HAP-1 (cell line): ENCODE data around the gene SERPINB3.

Experiments
- DNase-seq, 2 experiments: peaks; one replicate each; pipeline ENCODE4 v3.0.0-alpha.2; 2016 to 2020; ENCODE audit warnings: low spot score in 2 of 2
- H3K27me3 ChIP-seq: fragments of 250-450 bp; sonication (Bioruptor Pico); 2 replicates; pipeline ENCODE4 v1.5.1; 2020; ENCODE audit warnings: low read depth, mild to moderate bottlenecking, moderate library complexity
- H3K36me3 ChIP-seq: fragments of 250-450 bp; sonication (Bioruptor Pico); replicated peaks from 2 replicates; pipeline ENCODE4 v1.5.1; 2020; ENCODE audit warnings: mild to moderate bottlenecking
- H3K4me1 ChIP-seq: fragments of 250-450 bp; sonication (Bioruptor Pico); 2 replicates; pipeline ENCODE4 v1.5.1; 2020; ENCODE audit warnings: mild to moderate bottlenecking
- H3K4me3 ChIP-seq: fragments of 250-450 bp; sonication (Bioruptor Pico); 2 replicates; pipeline ENCODE4 v1.5.1; 2020; ENCODE audit warnings: mild to moderate bottlenecking, moderate library complexity
- H3K9me3 ChIP-seq: fragments of 250-450 bp; sonication (Bioruptor Pico); 2 replicates; pipeline ENCODE4 v1.5.1; 2020; ENCODE audit warnings: mild to moderate bottlenecking, moderate library complexity
- in situ Hi-C: fragments of 300-500 bp; cut with MboI; formaldehyde crosslinking; loops from 3 replicates; pipeline ENCODE4 v1.14.3; 2020; ENCODE audit warnings: low sequenced_read_pairs, inconsistent platforms, mixed read lengths

The SERPINB3 gene

DNA sequence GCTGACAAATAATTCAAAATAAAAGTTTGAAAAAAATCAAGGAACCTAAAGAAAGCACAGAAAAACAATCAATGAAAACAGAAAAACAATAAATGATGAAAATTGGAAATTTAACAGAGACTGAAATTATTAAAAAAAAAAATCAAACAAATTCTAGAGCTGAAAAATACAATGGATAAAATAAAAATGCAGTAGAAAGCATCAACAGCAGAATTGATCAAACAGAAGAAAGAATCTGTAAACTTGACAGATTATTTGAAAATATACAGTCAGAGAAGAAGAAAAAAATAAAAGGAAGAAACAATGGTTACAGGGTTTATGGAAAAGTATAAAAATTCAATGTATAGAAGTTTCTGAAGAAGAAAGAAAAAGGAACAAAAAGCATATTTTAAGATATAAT lies 33.9 kb downstream of the SERPINB3 start:
- no peak overlapping the region for H3K4me3 ChIP-seq
- no peaks in the 10 kb centered on the region; the same call in 1 of the 2 replicates for H3K9me3 ChIP-seq
- in situ Hi-C loops: no loop called here
- H3K4me1 ChIP-seq: no peaks in the 10 kb centered on the region
- no peak for DNase-seq
- H3K36me3 ChIP-seq: no peaks in the 10 kb centered on the region
- H3K27me3 ChIP-seq: no peaks in the 10 kb centered on the region

DNA sequence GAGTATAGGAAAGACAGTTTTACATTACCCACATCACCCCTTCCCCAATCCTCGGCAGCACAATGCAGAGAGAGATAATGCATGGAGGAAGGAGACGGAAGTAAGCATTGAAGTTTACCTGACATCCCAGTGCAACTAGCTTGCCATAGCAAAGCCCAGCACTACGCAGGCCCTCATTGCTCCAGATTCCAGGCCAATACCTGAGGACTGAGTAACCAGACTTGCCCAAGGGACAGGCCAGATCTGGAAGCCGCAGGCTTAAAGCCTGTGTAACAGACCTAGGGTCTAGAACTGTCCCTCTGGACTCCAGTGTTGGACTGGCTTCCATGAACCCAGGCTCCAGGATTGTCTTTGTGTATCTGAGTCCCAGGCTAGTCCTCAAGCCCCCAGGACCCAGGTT lies 35.3 kb downstream of the SERPINB3 start:
- H3K36me3 ChIP-seq: no peaks in the 10 kb centered on the region
- in situ Hi-C loops: no loop called here
- no peak overlapping the region for H3K4me3 ChIP-seq
- H3K27me3 ChIP-seq: no peaks in the 10 kb centered on the region
- no peaks in the 10 kb centered on the region for H3K4me1 ChIP-seq
- no peak for DNase-seq
- H3K9me3 ChIP-seq: no peaks in the 10 kb centered on the region; the same call in 1 of the 2 replicates

DNA sequence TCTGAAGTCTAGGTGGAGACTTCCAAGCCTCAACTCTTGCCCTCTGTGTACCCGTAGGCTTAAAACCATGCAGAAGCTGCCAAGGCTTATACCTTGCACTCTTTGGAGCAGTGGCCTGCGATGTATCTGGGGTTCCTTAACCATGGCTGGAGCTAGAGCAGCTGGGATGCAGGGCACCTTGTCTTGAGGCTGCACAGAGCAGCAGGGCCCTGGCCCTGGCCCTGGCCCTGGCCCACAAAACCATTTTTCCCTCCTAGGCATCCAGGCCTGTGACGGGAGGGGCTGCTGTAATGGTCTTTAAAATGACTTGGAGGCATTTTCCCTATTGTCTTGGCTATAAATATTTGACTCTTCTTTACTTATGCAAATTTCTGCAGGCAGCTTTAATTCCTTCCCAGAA lies 36.8 kb downstream of the SERPINB3 start:
- no peaks in the 10 kb centered on the region for H3K27me3 ChIP-seq
- H3K36me3 ChIP-seq: no peaks in the 10 kb centered on the region
- H3K4me3 ChIP-seq: no peak overlapping the region
- no peak for DNase-seq
- in situ Hi-C loops: no loop called here
- no peaks in the 10 kb centered on the region for H3K4me1 ChIP-seq
- H3K9me3 ChIP-seq: no peaks in the 10 kb centered on the region; the same call in 1 of the 2 replicates

DNA sequence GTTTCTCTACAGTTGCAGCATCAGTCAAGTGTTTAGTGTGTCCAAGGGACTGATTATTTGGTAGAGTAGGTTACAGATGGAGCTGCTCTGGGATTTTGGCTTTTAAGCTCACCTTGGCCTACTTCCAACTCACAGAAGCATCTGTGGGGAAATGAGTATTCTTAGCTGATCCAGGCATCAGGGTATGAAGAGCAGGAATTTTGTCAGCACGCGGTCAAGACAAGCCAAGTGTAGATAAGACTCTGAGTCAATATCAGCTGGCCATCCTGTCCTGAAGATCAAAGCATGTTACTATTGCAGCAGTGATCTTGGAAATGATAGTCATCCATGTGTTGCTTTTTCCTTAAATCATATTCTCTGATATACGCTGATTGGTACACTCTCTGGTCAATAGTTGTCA lies 42.0 kb downstream of the SERPINB3 start:
- DNase-seq: no peak
- H3K4me1 ChIP-seq: no peaks in the 10 kb centered on the region
- H3K27me3 ChIP-seq: no peaks in the 10 kb centered on the region
- H3K4me3 ChIP-seq: no peak overlapping the region
- in situ Hi-C loops: no loop called here
- no peaks in the 10 kb centered on the region; the same call in 1 of the 2 replicates for H3K9me3 ChIP-seq
- H3K36me3 ChIP-seq: no peaks in the 10 kb centered on the region

DNA sequence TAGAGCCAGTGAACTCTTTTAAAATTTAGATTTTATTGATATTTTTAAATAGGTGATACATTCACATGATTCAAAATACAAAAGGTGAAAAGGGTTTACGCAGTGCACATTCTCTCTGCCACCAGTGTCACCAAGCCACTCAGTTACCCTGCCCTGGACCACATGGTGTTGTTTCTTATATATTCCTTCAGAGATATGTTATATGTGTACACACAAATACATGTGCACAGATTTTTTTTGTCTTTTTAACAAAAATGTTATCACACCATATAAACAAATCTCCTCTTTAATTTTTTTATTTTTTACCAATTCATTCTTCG lies 43.8 kb downstream of the SERPINB3 start:
- in situ Hi-C loops: no loop called here
- no peak for DNase-seq
- Histone ChIP-seq H3K36me3 (no peaks in the 10 kb centered on the region), H3K4me1 (no peaks in the 10 kb centered on the region), H3K4me3 (no peak overlapping the region), H3K27me3 (no peaks in the 10 kb centered on the region), H3K9me3 (no peaks in the 10 kb centered on the region)

DNA sequence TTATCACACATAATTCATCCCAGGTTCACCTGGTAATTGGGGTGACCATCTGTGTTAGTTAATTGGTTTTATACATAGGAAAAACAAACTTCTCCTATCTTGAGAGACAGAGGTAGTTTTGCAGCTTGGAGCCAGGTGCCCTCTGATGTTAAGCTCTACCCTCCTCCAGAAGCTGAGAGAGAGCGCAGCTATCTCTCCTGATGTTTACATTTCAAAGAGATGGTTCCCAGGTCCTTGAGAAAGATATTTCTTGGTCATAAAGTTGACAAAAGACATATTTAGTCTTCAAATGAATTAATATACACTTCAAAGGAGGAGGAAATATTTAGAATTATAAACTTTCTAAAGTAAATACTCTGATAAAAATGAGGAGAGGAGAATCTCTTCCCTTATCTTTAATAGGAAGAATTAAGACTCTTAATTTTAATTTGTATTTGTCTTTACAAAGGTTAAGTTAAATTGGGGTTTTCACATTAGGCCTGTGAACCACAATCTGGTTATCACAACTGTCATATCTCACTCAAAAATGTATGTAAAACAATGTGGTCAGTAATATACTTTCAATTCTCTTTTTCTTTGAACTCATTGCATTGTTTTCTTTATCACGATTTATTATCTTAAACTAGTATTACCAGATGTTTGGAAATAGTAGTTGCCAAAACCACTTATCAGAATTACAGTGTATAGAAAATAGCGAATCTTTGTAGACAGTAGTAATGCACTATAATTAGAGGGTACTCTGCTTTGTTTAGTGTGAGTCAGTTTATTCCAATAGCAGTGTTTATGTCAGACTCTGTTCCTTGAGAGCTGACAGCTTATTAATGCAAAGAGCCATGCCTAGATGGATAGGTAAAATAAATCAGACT lies 44.4 kb downstream of the SERPINB3 start:
- Histone ChIP-seq H3K9me3 (no peaks in the 10 kb centered on the region), H3K4me3 (no peak overlapping the region), H3K36me3 (no peaks in the 10 kb centered on the region), H3K4me1 (no peaks in the 10 kb centered on the region), H3K27me3 (no peaks in the 10 kb centered on the region)
- DNase-seq: no peak
- in situ Hi-C loops: no loop called here

DNA sequence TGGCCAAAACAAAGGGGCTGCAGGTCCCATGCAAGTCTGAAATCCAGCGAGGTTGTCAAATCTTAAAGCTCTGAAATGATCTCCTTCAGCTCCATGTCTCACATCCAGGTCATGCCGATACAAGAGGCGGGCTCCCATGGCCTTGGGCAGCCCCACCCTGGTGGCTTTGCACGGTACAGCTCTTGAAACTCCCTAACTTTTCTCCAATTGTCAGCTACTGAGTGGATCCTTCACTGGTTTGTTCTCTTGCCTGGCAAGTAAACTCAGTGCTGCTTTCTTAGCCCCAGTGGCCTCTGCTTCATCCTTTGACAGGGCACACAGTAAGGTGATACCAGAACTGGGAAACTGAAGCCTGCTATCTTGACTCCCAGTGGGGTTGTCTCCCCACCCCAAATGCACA lies 48.3 kb downstream of the SERPINB3 start:
- Histone ChIP-seq H3K4me1 (no peaks in the 10 kb centered on the region), H3K4me3 (no peak overlapping the region), H3K36me3 (no peaks in the 10 kb centered on the region), H3K27me3 (no peaks in the 10 kb centered on the region), H3K9me3 (no peaks in the 10 kb centered on the region)
- in situ Hi-C loops: no loop called here
- no peak for DNase-seq

DNA sequence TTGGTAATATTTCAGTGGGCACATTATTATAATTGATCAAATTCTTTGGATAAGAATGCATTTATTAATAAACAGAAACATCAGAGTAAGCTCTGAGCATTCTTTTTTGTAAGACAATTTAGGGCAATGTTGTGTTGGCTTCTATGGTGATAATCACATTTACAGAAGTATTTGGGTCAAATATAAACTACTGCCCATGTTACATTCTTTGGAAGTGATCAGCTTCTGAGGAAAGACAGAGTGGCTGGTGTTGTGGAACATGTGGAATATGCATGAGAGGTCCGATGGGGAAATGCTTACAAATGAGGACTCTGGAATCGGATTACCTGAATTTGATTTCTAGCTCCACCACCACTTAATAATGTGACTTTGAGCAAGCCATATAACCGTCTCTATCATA lies 55.2 kb downstream of the SERPINB3 start:
- Histone ChIP-seq H3K27me3 (no peaks in the 10 kb centered on the region), H3K4me3 (no peak overlapping the region), H3K36me3 (no peaks in the 10 kb centered on the region), H3K9me3 (no peaks in the 10 kb centered on the region), H3K4me1 (no peaks in the 10 kb centered on the region)
- DNase-seq: no peak
- in situ Hi-C loops: no loop called here
